NT2/D1 (cell line): Measurements from ENCODE around the gene TULP3.

ENCODE experiments used
- YY1 ChIP-seq: IDR thresholded peaks from 2 replicates; pipeline ENCODE4 v1.6.1; 2011; ENCODE audit not compliant: insufficient read length, insufficient read depth
- ZNF274 ChIP-seq: IDR thresholded peaks from 2 replicates; pipeline ENCODE4 v1.6.1; 2011; ENCODE audit warnings: mild to moderate bottlenecking, low read depth, low read length

- TF ChIP-seq ZNF274 (no peak), YY1 (no peak)
Measured at GRCh38 chr12:2895051-2895451, 4.4 kb downstream of the TULP3 start.
